ENCODE results near the gene FCSK.

DNA sequence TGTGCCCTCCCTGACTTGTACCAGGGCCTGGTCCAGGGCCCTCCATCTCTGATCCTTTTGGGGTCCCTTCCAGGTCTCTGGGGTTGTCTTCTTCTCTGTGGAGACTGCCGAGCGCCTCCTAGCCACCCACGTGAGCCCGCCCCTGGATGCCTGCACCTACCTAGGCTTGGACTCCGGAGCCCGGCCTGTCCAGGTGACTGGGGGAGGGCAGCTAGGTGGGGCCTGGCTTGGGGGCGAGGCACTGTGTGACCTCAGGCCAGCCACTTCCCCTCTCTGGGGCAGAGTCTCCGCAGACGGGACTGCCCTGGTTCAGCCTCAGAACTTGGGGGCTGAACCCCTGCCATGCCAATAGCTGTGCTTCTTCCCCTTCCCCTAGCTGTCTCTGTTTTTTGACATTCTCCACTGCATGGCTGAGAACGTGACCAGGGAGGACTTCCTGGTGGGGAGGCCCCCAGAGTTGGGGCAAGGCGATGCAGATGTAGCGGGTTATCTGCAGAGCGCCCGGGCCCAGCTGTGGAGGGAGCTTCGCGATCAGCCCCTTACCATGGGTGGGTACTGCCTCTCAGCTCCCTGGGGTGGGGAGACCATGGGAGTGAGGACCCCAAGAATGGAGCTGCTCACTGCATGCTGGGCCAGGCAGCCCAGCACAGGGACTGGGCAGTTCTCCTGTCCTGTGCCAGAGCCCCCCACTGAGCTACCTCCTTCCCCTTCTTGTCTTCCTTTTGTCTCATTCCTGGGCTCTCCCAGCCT is 14.6 kb downstream of the FCSK start:
- no peak for TF ChIP-seq POLR2A (IDR thresholded peaks at IDR 0.05; ENCODE audit: low read length)
- TF ChIP-seq GATA1 (IDR thresholded peaks at IDR 0.05; ENCODE audit: low read depth, low read length): no peak
